Stimulated activated CD4-positive, alpha-beta T cell treated with anti-CD3 and anti-CD28 coated beads, Interleukin-12 subunit alpha, Interleukin-12 subunit beta, amount 100 ng/mL, for 48 hours (primary cell): ENCODE results near the gene ESYT2.

Source experiments
- DNase-seq, 3 donors: peaks; one replicate each; pipeline ENCODE4 v3.0.0-alpha.2; 2020; ENCODE audit warnings: low read depth in 2 of 3, low spot score in 1 of 3

ESYT2 gene

DNA sequence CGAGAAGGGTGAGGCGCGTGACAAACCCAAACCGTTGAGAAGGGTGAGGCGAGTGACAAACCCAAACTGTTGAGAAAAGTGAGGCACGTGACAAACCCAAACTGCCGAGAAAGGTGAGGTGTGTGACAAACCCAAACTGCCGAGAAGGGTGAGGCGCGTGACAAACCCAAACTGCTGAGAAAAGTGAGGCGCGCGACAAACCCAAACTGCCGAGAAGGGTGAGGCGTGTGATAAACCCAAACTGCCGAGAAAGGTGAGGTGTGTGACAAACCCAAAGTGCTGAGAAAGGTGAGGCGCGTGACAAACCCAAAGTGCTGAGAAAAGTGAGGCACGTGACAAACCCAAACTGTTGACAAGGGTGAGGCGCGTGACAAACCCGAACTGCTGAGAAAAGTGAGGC is 25.0 kb downstream of the ESYT2 start:
- no peak for DNase-seq

DNA sequence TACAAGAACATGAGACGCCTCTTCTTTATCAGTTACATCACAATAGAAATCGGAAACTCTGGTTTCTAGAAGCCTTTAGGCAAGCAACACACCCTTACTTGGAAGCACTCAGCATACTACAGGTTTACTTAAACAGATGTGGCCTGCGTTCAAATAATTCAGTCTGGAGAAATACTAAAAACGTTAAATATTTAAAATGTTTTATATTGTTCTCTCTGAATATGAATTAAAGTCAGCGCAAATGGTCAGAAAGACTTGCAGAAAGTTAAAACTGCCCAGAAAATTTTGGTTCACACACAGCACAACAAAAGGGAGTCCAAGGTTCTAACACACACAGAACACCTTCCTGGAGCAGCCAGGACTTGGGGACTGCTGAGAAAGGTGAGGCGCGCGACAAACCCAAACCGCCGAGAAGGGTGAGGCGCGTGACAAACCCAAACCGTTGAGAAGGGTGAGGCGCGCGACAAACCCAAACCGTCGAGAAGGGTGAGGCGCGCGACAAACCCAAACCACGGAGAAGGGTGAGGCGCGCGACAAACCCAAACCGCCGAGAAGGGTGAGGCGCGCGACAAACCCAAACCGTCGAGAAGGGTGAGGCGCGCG is 25.8 kb downstream of the ESYT2 start:
- no peak for DNase-seq

DNA sequence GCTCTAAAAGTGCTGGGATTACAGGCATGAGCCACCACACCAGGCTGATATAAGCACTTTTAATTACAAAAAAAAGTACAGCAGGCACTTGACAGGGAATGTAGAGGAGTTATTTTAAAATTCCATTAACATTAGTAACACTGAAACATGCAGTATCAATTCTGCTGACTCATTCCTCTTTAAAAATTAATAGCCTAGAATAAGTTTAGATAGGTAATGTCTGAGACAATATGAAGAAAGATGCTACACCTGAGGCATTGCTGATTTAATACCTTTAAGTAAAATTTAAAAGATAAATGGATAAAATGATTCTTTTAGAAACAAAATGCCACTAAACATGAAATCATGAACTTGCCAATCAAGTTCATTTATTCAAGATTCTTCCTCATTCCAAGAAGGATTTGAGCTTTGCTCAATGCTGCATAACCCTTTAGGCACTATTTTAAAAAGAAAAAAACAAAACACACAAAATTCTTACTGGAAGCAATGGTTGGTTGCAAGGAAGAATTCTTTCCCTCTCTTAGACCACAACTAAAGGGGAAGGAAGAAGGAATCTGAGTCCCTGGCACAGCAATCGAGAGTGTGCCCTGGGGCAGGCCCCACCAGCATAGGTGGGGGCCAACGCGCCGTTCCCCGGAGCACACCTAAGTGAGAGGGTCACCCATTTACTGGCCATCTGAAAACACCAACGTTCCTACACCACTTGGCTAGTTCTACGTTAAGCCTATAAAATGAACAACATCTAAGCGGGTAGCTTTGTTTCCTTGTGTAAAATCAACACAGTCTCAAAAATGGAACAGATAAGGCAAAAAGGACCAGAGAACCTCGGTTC is 26.6 kb downstream of the ESYT2 start:
- DNase-seq: no peak

DNA sequence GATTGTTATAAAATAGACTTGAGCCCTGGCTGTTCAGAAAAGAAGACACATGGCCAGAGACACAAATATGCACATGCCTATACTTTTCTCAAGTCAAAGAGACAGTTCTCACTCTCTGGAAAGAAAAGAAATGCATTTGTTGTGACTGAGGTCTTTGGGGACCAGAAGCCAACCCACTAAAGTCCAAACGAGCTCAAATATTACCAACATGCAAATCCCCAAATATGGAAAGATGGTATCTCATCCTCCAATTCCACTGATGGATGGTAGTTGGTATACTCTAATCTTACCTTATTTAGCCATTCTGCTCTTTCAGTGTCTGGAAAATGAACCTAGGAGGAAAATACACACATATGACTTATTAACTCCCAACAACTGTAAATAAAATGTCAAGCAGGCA is 30.6 kb downstream of the ESYT2 start:
- no peak for DNase-seq

DNA sequence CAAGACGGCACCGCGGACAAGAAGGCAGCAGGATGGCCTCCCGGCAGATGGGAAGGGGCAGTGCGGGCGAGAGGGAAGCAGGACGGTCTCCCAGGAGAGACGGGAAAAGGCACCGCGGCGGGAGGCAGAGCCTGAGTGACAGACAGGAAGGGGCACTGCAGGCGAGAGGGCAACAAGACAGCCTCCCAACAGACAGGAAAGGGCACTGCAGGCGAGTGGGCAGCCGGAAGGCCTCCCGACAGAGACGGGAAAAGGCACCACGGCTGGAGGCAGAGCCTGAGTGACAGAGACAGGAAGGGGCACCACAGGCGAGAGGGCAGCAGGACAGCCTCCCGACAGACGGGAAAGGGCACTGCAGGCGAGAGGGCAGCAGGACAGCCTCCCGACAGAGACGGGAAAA is 32.6 kb downstream of the ESYT2 start:
- DNase-seq: no peak

DNA sequence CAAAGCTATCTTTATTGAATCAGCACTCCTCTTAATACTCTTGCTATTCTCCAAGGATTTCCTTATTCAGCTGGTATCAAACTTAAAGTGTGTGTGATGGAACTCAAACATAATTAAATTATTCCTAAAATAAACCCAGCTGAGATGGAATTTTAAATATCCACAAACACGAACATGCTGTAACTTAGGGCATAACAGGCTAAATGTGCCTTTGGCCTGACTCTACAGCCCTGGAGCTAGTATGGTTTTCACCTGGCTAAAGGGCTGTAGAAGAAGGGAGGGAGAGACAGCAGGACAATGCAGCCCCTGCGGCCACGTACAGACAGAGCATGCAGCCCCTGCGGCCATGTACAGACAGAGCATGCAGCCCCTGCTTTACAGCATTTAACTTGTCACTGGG is 34.0 kb downstream of the ESYT2 start:
- no peak for DNase-seq

DNA sequence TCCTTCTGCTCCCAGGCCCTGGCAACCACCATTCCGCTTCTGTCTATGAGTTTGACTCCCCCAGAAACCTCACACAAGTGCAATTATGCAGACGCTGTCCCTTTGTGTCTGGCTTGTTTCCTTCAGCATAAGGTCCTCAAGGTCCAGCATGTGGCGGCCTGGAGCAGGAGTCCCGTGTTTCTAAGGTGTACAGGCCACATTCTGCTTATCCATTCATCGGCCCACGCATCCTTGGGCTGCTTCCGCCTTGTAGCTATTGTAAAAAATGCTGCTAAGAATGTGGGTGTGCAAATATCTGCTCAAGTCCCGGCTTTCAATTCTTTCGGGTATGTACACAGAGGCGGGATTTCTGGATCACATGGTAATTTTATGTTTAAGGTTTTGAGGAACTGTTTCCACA is 38.2 kb downstream of the ESYT2 start:
- no peak for DNase-seq

DNA sequence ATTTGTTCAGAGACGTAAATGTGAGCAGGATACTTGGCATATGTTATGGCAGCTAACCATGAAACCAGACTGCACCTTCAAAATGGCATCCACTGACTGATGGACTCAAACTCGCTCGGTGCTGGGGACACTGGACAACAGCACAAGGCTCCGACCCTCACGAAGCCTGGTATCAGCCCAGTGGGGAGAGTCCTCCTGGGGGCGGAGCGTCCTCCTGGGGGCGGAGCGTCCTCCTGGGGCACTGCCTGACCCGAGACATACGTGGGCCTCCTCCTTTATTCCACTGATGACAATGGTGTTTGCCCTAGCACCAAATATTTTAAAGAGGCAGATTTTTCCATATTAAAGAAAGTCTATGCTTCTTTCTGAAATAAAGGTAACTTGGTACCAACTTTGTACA is 39.5 kb downstream of the ESYT2 start:
- DNase-seq: no peak

DNA sequence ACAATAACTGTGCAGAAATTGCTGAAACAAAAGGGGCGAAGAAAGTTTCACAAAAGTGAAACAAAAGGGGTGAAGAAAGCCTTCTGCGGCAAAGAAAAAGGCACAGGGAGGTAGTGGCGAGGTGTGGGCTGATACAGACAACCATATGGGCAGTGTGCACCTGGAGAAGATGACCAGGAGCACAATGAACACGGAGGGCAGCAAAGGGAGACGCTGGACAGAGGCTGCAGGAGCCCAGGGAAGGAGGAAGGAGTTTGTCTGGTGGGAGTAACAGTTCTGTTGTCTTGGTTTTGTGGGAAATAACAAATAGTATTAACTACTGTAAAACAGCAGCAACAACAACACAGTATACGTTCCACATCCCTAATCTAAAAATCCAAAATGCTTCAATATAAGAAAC is 42.4 kb downstream of the ESYT2 start:
- no peak for DNase-seq

DNA sequence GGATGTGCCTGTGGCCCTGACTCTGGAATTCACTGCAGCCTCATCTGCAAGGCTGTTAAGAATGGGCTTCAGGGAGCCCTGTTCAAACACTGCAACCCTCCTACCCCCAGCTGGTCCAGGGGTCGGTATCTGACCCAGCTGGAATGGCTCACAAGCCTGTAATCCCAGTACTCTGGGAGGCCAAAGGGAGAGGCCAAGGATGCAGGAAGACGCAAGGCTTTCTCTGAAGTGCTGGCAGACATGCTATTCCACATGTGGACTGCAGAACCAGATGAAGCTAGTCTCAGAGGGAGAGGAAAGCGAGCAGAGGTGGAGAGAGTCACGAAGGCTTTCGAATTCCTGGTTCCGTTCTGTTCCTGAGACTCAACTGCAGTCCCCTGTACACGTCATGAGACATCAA is 45.0 kb downstream of the ESYT2 start:
- DNase-seq: no peak

DNA sequence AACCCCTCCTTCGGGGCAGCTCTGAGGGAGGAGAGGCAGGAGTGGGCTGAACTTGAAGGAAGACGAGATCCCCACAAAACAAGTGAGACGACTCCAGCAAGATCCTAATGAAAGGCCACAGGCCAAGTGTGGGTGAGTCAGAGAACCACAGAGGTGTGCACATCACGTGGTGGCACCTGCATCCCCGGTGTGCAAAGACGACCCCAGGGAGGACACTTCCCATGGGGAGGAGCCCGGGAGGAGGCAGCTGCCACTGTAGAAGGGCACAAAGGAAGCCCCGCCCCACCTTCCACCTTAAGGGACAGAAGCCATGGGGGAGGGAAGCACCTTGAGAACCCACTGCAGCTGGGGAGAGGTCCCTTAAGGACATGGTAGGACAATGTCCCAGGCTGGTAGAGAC is 45.7 kb downstream of the ESYT2 start:
- DNase-seq: no peak

DNA sequence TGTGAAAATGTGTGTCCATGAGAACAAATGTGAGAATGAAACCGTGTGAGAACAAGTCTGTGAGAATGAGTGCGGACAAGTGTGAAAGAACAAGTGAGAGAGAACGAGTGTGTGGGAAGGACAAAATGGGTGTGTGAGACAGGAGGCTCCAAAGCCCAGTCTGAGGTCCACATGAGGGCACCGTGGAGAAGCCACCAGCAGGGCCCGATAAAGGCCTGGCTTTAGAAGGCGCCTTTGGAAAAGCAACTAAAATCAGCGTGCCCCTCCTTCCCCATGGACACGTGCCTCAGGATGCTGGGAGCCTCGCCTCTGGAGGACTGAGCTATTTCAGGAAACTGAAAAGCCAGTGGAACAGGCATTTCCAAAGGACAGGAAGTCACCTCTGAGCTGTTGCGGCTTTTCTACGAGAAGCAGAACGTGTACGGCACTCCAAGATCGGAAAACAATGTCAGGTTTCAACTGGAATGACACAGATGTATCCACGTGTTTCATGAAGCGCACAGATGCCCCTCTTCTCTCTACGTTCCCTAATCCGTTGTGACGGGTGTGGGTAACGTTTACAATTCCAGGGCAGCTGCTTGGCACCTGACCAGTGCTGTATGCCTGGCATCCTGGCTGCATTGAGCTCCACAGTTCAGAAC is 46.4 kb downstream of the ESYT2 start:
- DNase-seq: no peak

DNA sequence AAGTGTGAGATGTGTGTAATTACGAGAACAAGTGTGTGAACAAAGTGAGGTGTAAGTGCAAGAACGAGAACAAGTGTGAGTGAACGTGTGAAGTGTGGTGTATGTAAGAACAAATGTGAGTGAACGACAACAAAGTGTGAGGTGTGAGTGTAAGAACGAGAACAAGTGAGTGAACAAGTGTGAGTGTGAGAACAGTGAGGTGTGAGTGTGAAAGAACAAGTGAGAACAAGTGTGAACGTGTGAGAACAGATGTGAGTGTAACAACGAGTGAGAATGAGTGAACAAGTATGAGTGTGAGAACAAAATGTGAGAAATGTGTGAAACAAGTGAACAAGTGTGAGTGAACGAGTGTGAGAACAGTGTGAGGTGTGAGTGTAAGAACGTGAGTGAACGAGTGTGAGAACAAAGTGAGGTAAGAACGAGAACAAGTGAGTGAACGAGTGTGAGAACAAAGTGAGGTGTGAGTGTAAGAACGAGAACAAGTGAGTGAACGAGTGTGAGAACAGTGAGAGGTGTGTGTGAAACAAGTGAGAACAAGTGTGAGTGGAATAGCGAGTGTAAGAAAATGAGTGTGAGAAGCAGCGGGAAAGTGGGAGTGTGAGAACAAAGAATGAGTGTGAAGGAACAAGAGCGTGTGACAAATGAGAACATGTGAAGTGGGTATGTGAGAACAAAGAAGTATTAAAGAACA is 47.2 kb downstream of the ESYT2 start:
- no peak for DNase-seq

DNA sequence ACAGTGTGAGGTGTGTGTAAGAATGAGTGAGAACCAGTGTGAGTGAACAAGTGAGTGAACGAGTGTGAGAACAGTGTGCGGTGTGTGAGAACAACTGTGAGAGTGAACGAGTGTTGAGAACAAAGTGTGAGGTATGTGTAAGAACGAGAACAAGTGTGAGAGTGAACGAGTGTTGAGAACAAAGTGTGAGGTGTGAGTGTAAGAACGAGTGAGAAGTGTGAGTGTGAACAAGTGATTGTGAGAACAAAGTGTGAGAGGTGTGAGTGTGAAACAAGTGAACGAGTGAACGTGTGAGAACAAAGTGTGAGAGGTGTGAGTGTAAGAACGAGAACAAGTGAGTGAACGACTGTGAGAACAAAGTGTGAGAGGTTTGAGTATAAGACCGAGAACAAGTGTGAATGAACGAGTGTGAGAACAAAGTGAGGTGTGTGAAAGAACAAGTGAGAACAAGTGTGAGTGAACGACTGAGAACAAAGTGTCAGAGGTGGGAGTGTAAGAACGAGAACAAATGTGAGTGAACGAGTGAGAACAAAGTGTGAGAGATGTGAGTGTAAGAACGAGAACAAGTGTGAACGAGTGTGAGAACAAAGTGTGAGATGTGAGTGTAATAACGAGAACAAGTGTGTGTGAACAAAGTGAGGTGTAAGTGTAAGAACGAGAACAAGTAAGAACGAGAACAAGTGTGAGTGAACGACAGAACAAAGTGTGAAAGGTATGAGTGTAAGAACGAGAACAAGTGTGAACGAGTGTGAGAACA is 47.9 kb downstream of the ESYT2 start:
- DNase-seq: no peak

DNA sequence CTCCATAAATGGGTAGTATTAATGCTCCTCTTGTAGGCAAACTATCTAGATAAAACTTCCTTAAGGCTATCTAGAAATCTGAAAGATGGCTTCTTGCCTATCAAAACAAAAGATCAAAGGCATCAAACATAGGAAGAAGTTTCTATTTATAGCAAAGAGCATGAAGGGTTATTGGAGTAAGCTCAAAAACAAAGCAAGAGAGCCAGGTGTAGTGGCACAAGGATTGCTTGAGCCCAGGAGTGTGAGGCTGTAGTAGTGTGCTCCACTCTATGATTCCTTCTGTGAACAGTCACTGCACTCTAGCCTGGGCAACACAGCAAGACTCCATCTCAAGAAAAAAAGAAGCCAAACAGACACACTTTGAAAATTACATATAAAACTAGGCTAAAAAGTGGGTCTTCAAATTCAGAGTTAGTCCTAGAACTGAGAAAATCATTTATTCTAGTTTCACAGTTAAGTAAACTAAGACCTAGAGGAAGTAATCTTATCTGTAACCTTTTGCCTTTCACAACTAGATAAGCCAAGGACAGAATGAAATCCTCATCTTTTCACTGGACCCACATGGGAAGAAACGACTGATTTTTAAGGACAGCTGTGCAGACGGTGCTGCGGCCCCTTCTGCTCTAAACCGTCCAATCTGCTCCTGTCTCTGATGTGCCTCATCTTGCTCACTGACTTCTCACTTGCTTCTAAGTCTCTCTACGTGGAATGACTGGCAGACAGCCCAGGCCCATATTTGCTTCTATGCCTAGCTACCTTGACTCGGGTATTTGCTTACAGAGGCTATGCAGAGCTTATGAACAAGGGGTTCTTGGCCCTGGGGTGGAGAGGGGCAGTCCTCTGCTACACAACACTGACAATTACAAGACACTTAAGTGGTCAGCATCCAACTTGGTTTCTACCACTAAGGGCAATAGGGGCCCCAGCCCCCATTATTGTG is 50.0 kb downstream of the ESYT2 start:
- no peak for DNase-seq

DNA sequence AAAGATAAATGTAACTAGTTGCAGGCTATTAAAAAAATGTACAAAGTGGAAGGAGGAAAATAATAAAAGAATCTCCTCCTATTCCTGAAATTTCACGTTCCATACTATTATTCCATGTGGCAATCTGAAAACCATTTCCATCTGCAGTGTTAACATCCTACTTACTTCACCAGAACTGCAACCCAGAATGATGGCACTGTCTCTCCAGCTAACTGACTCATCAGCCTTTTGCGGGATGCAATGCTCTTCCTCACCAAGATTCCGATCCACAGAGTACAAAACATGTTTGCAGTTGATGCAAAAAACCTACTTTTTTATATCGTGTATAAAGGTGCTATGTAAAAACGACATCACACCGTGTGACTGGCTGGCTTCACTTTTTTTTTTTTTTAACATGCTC is 50.8 kb downstream of the ESYT2 start:
- no peak for DNase-seq

DNA sequence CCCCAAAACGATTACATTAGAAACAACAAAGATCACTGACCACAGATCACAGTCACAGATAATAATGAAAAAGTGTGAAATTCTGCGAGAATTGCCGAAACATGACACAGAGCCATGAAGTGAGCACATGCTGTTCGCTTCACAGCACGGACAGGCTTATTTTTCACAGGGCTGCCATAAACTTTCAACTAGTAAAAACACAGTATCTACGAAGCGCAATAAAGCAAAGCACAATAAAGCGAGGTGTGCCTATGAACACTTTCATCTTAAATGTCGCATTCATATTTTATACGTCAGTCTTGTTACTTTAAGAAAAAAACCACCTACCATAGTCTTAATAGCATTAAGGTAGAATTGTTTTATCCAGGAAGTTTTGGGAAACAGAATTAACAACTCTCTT is 51.5 kb downstream of the ESYT2 start:
- no peak for DNase-seq

DNA sequence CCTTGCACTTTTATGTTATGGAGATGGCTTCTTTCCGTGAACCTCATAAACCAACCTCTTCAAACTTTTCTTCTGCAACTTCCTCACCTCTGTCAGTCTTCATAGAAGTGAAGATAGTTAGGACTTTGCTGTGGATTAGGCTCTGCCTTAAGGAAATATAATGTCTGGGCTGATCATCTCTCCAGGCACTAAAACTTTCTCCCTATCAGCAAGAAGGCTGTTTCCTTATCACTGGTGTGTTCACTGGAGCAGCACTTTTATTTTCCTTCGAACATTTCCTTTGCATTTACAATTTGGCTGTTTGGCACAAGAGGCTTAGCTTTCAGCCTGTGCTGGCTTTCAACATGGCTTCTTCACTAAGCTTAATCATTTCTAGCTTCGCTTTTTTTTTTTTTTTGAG is 52.8 kb downstream of the ESYT2 start:
- DNase-seq: no peak

DNA sequence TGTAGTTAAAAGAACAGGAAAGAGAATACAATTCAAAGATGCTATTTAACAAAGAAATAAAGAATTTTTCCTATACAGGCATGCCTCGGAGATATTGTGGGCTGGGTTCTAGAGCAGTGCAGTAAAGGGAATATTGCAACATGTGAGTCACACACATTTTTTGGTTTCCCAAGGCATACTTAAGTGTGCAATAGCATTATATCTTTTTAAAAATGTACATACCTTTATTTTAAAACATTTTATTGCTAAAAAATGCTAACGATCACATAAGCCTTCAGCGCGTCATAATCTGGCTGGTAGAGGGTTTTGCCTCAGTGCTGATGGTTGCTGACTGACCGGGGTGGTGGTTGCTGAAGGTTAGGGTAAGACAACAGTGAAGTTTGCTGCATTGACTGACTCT is 54.4 kb downstream of the ESYT2 start:
- DNase-seq: no peak

DNA sequence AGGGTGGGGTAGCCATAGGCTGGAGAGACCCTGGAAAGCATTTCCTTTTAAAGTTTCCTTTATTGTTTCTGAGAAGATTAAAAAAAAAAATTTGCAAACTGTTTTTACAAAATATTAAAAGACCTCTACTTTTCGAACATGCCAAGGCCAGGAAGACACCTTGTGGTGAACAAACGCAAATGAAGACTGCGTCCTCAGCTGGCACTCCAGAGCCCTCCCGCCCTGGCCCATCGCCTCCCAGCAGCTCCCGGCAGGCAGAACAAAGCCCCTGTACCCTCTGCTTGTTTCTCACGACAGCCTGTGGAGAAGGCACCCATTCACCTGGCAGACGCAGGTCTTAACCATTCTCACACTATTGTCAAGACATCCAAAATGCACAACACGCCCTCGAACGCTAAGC is 56.4 kb downstream of the ESYT2 start:
- DNase-seq: no peak
